ENCODE results near the gene SLC29A3. TPM values are rescaled to one million over a fixed set of nuclear protein-coding genes. Genes with fewer than 3 reads are reported as not detected.
A peak's percentile ranks its signal among the peaks of the same experiment; 100 is the strongest.

SLC29A3 gene
- total RNA-seq, 2 donors from 2014 or later = 3.2 to 3.3 TPM

GRCh38 chr10:71278691-71279588, 40.1 kb upstream of the SLC29A3 start:
- H3K27ac Mint-ChIP-seq = peak overlapping the region; percentile 34
- H3K9me3 ChIP-seq (ENCODE audit: control insufficient read depth, low read length, poor library complexity, severe bottlenecking) = no peaks in the 10 kb centered on the region
- H3K4me3 Mint-ChIP-seq = no peak overlapping the region
- peaks cover 3% of the 10 kb centered on the region for H3K36me3 Mint-ChIP-seq (ENCODE audit: low read depth)
- peaks cover 12% of the 10 kb centered on the region for H3K4me1 Mint-ChIP-seq
- DNase-seq (no peak), ATAC-seq (no peak)
- H3K27me3 Mint-ChIP-seq = peaks cover 4% of the 10 kb centered on the region

GRCh38 chr10:71279590-71280170, 39.4 kb upstream of the SLC29A3 start:
- H3K36me3 Mint-ChIP-seq (ENCODE audit: low read depth) = peaks cover 3% of the 10 kb centered on the region
- H3K9me3 ChIP-seq (ENCODE audit: control insufficient read depth, low read length, poor library complexity, severe bottlenecking) = no peaks in the 10 kb centered on the region
- no peak overlapping the region for H3K4me3 Mint-ChIP-seq
- H3K4me1 Mint-ChIP-seq = peaks cover 12% of the 10 kb centered on the region
- H3K27me3 Mint-ChIP-seq = peaks cover 4% of the 10 kb centered on the region
- ATAC-seq (no peak), DNase-seq (no peak)
- peak overlapping the region; percentile 34 for H3K27ac Mint-ChIP-seq

GRCh38 chr10:71280216-71280615, 38.8 kb upstream of the SLC29A3 start:
- DNase-seq (no peak), ATAC-seq (no peak)
- H3K9me3 ChIP-seq (ENCODE audit: control insufficient read depth, low read length, poor library complexity, severe bottlenecking) = no peaks in the 10 kb centered on the region
- no peak overlapping the region for H3K27ac Mint-ChIP-seq
- H3K27me3 Mint-ChIP-seq = peaks cover 4% of the 10 kb centered on the region
- no peak overlapping the region for H3K4me3 Mint-ChIP-seq
- H3K36me3 Mint-ChIP-seq (ENCODE audit: low read depth) = peaks cover 3% of the 10 kb centered on the region
- peaks cover 9% of the 10 kb centered on the region for H3K4me1 Mint-ChIP-seq

GRCh38 chr10:71280825-71281224, 38.2 kb upstream of the SLC29A3 start:
- peaks cover 3% of the 10 kb centered on the region for H3K36me3 Mint-ChIP-seq (ENCODE audit: low read depth)
- no peaks in the 10 kb centered on the region for H3K9me3 ChIP-seq (ENCODE audit: control insufficient read depth, low read length, poor library complexity, severe bottlenecking)
- peaks cover 4% of the 10 kb centered on the region for H3K27me3 Mint-ChIP-seq
- H3K27ac Mint-ChIP-seq = no peak overlapping the region
- no peak for DNase-seq
- no peak overlapping the region for H3K4me3 Mint-ChIP-seq
- H3K4me1 Mint-ChIP-seq = peaks cover 8% of the 10 kb centered on the region
- no peak for ATAC-seq

GRCh38 chr10:71281646-71282322, 37.3 kb upstream of the SLC29A3 start:
- no peak overlapping the region for H3K4me3 Mint-ChIP-seq
- no peak for ATAC-seq

GRCh38 chr10:71282323-71282680, 36.8 kb upstream of the SLC29A3 start:
- ATAC-seq = no peak
- no peak overlapping the region for H3K4me3 Mint-ChIP-seq
- H3K4me1 Mint-ChIP-seq = peaks cover 8% of the 10 kb centered on the region
- no peak overlapping the region for H3K27ac Mint-ChIP-seq
- H3K36me3 Mint-ChIP-seq (ENCODE audit: low read depth) = peaks cover 3% of the 10 kb centered on the region
- H3K27me3 Mint-ChIP-seq = peaks cover 4% of the 10 kb centered on the region
- H3K9me3 ChIP-seq (ENCODE audit: control insufficient read depth, low read length, poor library complexity, severe bottlenecking) = no peaks in the 10 kb centered on the region
- DNase-seq = no peak

More at GRCh38 chr10:71281646-71282322, 37.3 kb upstream of the SLC29A3 start:
- peaks cover 8% of the 10 kb centered on the region for H3K4me1 Mint-ChIP-seq
- peaks cover 4% of the 10 kb centered on the region for H3K27me3 Mint-ChIP-seq
- DNase-seq = no peak
- no peak overlapping the region for H3K27ac Mint-ChIP-seq
- H3K9me3 ChIP-seq (ENCODE audit: control insufficient read depth, low read length, poor library complexity, severe bottlenecking) = no peaks in the 10 kb centered on the region
- H3K36me3 Mint-ChIP-seq (ENCODE audit: low read depth) = peaks cover 3% of the 10 kb centered on the region

GRCh38 chr10:71283410-71283809, 35.6 kb upstream of the SLC29A3 start:
- H3K27me3 Mint-ChIP-seq = peaks cover 9% of the 10 kb centered on the region
- H3K4me1 Mint-ChIP-seq = peaks cover 10% of the 10 kb centered on the region
- no peak overlapping the region for H3K4me3 Mint-ChIP-seq
- H3K9me3 ChIP-seq (ENCODE audit: control insufficient read depth, low read length, poor library complexity, severe bottlenecking) = no peaks in the 10 kb centered on the region
- H3K27ac Mint-ChIP-seq = no peak overlapping the region
- ATAC-seq = no peak
- peaks cover 3% of the 10 kb centered on the region for H3K36me3 Mint-ChIP-seq (ENCODE audit: low read depth)
- no peak for DNase-seq

- no peak for ATAC-seq
- H3K9me3 ChIP-seq (ENCODE audit: control insufficient read depth, low read length, poor library complexity, severe bottlenecking) = no peaks in the 10 kb centered on the region
Observed at GRCh38 chr10:71283876-71284275, 35.2 kb upstream of the SLC29A3 start.

GRCh38 chr10:71284544-71285179, 34.4 kb upstream of the SLC29A3 start:
- H3K27me3 Mint-ChIP-seq = peaks cover 16% of the 10 kb centered on the region
- peaks cover 14% of the 10 kb centered on the region for H3K4me1 Mint-ChIP-seq
- ATAC-seq (no peak), DNase-seq (no peak)
- H3K4me3 Mint-ChIP-seq = no peak overlapping the region
- H3K36me3 Mint-ChIP-seq (ENCODE audit: low read depth) = peaks cover 3% of the 10 kb centered on the region
- no peak overlapping the region for H3K27ac Mint-ChIP-seq
- H3K9me3 ChIP-seq (ENCODE audit: control insufficient read depth, low read length, poor library complexity, severe bottlenecking) = no peaks in the 10 kb centered on the region

More at GRCh38 chr10:71283876-71284275, 35.2 kb upstream of the SLC29A3 start:
- peaks cover 10% of the 10 kb centered on the region for H3K4me1 Mint-ChIP-seq
- H3K27me3 Mint-ChIP-seq = peaks cover 14% of the 10 kb centered on the region
- peaks cover 3% of the 10 kb centered on the region for H3K36me3 Mint-ChIP-seq (ENCODE audit: low read depth)
- DNase-seq = no peak
- H3K4me3 Mint-ChIP-seq = no peak overlapping the region
- H3K27ac Mint-ChIP-seq = no peak overlapping the region

GRCh38 chr10:71285180-71285545, 33.9 kb upstream of the SLC29A3 start:
- no peak for DNase-seq
- Mint-ChIP-seq H3K4me1 (peaks cover 13% of the 10 kb centered on the region), H3K27me3 (peaks cover 16% of the 10 kb centered on the region), H3K36me3 (ENCODE audit: low read depth) (peaks cover 3% of the 10 kb centered on the region), H3K27ac (no peak overlapping the region), H3K4me3 (no peak overlapping the region)
- peak; percentile 48 for ATAC-seq
- H3K9me3 ChIP-seq (ENCODE audit: control insufficient read depth, low read length, poor library complexity, severe bottlenecking) = no peaks in the 10 kb centered on the region

GRCh38 chr10:71285986-71286385, 33.1 kb upstream of the SLC29A3 start:
- H3K4me1 Mint-ChIP-seq = peaks cover 9% of the 10 kb centered on the region
- DNase-seq = no peak
- no peak overlapping the region for H3K27ac Mint-ChIP-seq
- H3K27me3 Mint-ChIP-seq = peaks cover 16% of the 10 kb centered on the region
- ATAC-seq = no peak
- no peaks in the 10 kb centered on the region for H3K9me3 ChIP-seq (ENCODE audit: control insufficient read depth, low read length, poor library complexity, severe bottlenecking)
- peaks cover under 1% of the 10 kb centered on the region for H3K36me3 Mint-ChIP-seq (ENCODE audit: low read depth)
- no peak overlapping the region for H3K4me3 Mint-ChIP-seq

- Mint-ChIP-seq H3K4me1 (peaks cover 8% of the 10 kb centered on the region), H3K36me3 (ENCODE audit: low read depth) (no peaks in the 10 kb centered on the region), H3K4me3 (no peak overlapping the region), H3K27ac (no peak overlapping the region), H3K27me3 (peaks cover 19% of the 10 kb centered on the region)
- DNase-seq (no peak), ATAC-seq (no peak)
- H3K9me3 ChIP-seq (ENCODE audit: control insufficient read depth, low read length, poor library complexity, severe bottlenecking) = no peaks in the 10 kb centered on the region
Observed at GRCh38 chr10:71286521-71287294, 32.4 kb upstream of the SLC29A3 start.
